Stimulated activated effector memory CD8-positive, alpha-beta T cell treated with anti-CD3 and anti-CD28 coated beads, Interleukin-12 subunit alpha, Interleukin-12 subunit beta, amount 100 ng/mL, for 72 hours (primary cell): ENCODE measurements around the gene INSIG2.
"Not testable (repeated sequence)": the region's sequence is repeated elsewhere in the genome, so short reads cannot be mapped to it uniquely, and the experiment has no call there.

Experiments
- ATAC-seq: fragments of 150-1000 bp; cut with Tn5 transposase; 2 replicates; pipeline ENCODE4 v1.10.0; 2021
- DNase-seq, 2 donors: peaks; one replicate each; pipeline ENCODE4 v3.0.0; 2021 to 2022; ENCODE audit warnings: low spot score in 2 of 2
- H3K27ac Mint-ChIP-seq: one replicate; pipeline ENCODE4 v1.8.0; 2022; ENCODE audit warnings: mild to moderate bottlenecking, mixed read lengths
- H3K36me3 Mint-ChIP-seq: one replicate; pipeline ENCODE4 v1.8.0; 2022; ENCODE audit warnings: mild to moderate bottlenecking, mixed read lengths
- H3K4me1 Mint-ChIP-seq: one replicate; pipeline ENCODE4 v1.8.0; 2022; ENCODE audit warnings: mixed read lengths
- H3K4me3 Mint-ChIP-seq: one replicate; pipeline ENCODE4 v1.8.0; 2022; ENCODE audit warnings: mild to moderate bottlenecking, mixed read lengths
- H3K9me3 Mint-ChIP-seq: one replicate; pipeline ENCODE4 v1.8.0; 2022; ENCODE audit warnings: mixed read lengths

INSIG2 gene

DNA sequence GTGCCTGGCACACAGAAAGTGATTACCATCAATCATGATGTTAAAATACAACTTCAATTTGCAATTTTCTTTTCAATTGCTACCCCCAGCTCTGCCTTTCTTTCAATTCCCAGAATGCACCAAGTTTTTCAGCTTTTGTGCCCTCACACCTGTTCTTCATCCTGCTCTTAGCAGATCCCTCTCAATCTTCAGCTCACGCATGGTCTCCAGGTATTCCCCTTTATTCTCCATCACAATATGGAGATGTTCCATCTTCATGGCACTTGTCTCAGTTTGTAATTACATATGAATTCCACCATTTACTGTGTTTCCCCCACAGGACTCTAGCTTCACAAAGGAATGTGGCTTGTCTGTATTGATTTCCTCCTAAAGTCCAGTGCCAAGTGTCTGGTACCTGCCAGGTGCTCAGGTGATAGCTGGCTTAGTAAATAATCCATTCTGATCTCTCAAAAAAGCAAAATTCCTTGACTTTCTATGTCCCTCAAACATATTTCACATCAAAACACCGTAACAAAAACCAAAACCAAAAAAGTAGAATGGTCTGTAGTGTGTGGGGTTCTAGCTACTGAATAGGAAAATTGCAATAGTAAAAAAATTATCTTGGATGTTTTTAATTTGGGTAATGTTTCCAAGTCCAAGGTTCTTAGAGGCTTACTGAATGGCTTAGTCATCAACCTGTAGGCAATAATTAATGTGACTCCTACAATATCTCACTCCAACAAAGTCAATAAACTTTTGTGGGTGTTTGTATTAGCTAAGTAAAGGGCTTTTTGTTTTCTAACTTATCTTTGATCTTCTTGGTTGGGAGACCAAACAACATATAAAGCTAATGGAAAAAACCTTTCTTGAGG lies 2.9 kb upstream of the INSIG2 start:
- no peak for DNase-seq
- ATAC-seq = no peak
- H3K4me3 Mint-ChIP-seq = no peak overlapping the region
- H3K9me3 Mint-ChIP-seq = no peaks in the 10 kb centered on the region
- H3K36me3 Mint-ChIP-seq = peaks cover 16% of the 10 kb centered on the region
- H3K27ac Mint-ChIP-seq = no peak overlapping the region
- no peaks in the 10 kb centered on the region for H3K4me1 Mint-ChIP-seq

DNA sequence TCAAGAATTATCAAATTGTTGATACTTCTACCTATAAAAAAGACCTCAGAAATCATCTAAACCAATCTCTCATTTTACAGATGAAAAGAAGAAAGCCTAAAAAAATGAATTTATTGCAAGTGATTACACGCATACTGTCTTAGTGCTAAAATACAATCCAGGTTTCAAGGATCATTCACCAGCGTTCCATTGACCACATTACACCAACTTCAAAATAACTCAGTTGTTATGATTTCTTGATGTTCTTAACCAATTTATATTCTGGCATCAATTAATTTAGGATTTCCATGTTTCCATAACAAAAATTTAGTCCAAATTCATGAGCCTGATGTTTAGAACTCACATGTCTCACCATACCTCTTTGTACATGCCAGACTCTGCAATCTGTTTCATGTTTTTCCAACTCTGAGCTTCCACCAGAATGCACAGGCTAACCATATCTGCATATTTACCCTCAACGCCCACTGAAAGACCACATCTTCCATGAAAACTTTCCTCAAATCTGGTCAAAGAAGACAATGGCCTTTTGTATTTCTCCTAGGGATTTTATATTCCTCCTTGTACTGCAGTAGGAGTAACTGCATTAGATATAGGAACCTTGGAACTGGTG lies 2.1 kb upstream of the INSIG2 start:
- DNase-seq (no peak), ATAC-seq (no peak)
- H3K36me3 Mint-ChIP-seq = peaks cover 19% of the 10 kb centered on the region
- no peak overlapping the region for H3K27ac Mint-ChIP-seq
- H3K4me3 Mint-ChIP-seq = no peak overlapping the region
- no peaks in the 10 kb centered on the region for H3K4me1 Mint-ChIP-seq
- no peaks in the 10 kb centered on the region for H3K9me3 Mint-ChIP-seq

DNA sequence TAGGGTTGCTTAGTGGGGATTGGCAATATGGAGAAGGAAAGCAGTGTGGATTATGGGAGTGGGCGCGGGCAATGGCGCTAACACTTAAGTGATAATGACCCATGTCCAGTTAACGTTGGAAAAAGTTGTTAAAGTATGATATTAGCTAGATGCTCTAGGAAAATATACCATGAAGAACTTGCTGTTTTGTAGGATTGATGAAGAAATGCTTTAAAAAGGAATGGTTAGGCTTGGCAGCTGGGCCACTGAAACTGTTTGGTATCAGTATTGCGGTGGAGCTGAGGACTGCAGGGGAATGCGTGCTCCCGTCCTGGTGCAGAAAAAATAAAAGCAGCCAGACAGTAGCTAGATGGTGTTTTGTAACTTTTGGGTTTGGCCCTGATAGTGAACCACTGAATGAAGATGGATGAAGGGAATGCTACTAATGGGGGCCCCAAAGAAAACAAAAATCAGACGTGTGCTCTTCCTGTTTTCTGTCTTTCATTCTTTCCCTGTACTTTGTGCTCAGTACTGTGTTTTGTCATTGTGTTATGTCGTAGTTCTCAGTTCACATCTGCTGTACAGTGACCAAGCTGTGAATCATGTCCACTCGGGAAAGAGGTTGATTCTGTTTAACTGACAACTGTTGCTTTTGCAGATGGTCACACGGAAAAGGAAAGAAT lies 999 bp downstream of the INSIG2 start:
- Mint-ChIP-seq H3K9me3 (no peaks in the 10 kb centered on the region), H3K36me3 (peaks cover 26% of the 10 kb centered on the region), H3K4me1 (peaks cover 7% of the 10 kb centered on the region), H3K4me3 (peak overlapping the region; percentile 86), H3K27ac (no peak overlapping the region)
- DNase-seq = peak; percentile 2 to 54
- ATAC-seq = peak; percentile 58

DNA sequence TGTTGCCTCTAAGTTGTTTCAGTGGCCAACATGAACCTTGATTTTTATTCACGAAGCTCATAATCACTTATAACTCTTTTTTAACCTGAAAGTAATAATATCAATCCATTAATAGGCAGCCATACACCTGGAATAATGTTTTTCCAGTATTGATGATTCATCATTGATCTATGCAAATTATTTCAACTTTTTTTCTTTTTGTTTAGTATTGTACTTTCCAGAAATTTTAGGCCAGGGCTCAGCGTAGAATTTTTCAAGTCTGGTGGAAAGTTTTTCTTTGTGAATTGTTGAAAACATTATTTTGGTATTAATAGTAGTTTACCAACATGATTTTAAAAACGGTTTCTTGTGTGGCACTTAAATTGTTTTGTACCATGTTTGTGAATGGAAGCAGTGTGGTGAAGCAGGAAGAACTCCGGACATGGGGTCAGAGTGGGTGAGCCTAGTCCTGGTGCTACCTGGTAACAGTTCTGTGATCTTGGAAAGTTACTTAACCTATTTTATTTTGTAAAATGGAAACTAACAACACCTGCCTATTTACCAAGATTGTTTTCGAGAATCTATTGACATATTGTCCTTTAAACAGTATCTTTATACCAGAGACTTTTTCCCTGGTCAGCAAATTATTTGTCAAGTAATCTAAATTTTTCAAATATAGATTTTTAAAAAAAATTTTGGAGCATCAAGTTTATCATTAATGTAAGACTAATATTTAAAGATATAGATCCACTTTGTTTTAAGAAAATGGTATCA lies 2.3 kb downstream of the INSIG2 start:
- ATAC-seq (no peak), DNase-seq (no peak)
- Mint-ChIP-seq H3K27ac (no peak overlapping the region), H3K9me3 (no peaks in the 10 kb centered on the region), H3K4me3 (peak overlapping the region; percentile 86), H3K36me3 (peaks cover 39% of the 10 kb centered on the region), H3K4me1 (peaks cover 10% of the 10 kb centered on the region)

DNA sequence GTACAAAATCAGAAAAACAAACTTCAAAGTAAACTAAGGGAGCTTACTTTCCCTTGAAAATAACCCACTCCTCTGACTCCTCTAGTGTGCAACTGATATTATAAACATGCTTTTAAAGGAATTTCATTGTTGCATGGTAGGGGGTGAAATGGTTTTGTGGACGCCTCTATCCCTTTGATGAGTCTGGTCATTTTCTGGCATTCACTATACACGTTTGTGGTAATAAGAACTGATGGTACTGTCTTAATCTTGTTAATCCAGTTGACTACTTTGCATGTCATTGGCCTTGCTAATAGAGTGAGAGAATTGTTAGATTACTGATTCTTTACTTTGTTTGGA lies 2.8 kb downstream of the INSIG2 start:
- Mint-ChIP-seq H3K9me3 (no peaks in the 10 kb centered on the region), H3K4me1 (peaks cover 14% of the 10 kb centered on the region), H3K4me3 (no peak overlapping the region), H3K36me3 (peaks cover 44% of the 10 kb centered on the region), H3K27ac (no peak overlapping the region)
- DNase-seq (no peak), ATAC-seq (no peak)

DNA sequence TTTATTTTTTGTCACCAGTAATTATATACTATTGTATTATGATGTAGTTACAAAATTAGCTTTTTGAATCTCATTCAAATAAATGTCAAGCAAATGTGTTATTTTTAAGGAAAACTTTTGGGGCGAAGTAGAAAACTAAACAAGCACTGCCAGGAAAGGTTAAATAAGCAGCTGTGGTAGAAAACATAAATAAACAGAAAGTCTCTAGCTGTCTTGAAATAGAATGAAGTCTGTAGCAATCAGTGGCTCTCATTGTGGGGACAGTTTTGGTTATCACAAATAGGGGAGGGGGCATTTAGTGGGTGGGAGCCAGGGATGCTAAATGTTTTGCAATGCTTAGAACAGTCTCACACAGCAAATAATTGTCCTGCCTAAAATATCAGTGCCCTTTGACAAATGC lies 3.4 kb downstream of the INSIG2 start:
- peaks cover 50% of the 10 kb centered on the region for H3K36me3 Mint-ChIP-seq
- H3K27ac Mint-ChIP-seq = no peak overlapping the region
- H3K4me3 Mint-ChIP-seq = no peak overlapping the region
- H3K4me1 Mint-ChIP-seq = peaks cover 14% of the 10 kb centered on the region
- ATAC-seq (no peak), DNase-seq (no peak)
- H3K9me3 Mint-ChIP-seq = no peaks in the 10 kb centered on the region

DNA sequence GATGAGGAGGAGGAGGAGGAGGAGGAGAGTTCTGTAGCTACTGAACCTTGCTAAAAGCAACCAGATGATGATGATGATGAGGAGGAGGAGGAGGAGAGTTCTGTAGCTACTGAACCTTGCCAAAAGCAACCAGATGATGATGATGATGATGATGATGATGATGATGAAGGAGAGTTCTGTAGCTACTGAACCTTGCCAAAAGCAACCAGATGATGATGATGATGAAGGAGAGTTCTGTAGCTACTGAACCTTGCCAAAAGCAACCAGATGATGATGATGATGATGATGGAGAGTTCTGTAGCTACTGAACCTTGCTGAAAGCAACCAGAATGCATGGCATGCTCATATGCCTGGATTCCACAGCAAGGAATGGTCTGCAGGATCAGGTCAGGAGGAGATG lies 5.8 kb downstream of the INSIG2 start:
- H3K4me3 Mint-ChIP-seq = peak overlapping the region; percentile 16
- not testable (repeated sequence) for DNase-seq, ATAC-seq, H3K9me3 Mint-ChIP-seq, H3K27ac Mint-ChIP-seq
- H3K36me3 Mint-ChIP-seq = peaks cover 63% of the 10 kb centered on the region
- H3K4me1 Mint-ChIP-seq = peaks cover 29% of the 10 kb centered on the region

DNA sequence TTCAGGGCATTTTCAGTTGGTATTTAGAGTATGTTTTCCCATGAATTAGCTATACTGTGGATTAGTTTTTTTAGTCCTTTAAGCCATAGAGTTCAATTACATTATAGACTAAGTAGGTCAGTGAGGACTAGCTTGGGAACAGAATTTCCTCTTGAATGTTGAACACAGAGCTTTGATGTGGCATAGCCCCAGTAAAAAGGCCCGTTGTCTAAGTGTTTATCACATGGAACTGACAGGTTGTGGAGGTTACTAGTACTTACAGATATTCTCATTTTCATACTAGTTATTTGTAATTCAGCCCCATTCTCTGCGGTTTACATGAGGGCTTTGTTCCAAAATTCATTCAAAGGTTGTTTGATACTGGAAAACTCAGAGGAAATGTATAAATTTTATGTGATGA lies 6.2 kb downstream of the INSIG2 start:
- Mint-ChIP-seq H3K27ac (no peak overlapping the region), H3K4me3 (peak overlapping the region; percentile 16), H3K9me3 (no peaks in the 10 kb centered on the region), H3K36me3 (peaks cover 67% of the 10 kb centered on the region), H3K4me1 (peaks cover 31% of the 10 kb centered on the region)
- peak; percentile 40 for ATAC-seq
- DNase-seq = no peak

DNA sequence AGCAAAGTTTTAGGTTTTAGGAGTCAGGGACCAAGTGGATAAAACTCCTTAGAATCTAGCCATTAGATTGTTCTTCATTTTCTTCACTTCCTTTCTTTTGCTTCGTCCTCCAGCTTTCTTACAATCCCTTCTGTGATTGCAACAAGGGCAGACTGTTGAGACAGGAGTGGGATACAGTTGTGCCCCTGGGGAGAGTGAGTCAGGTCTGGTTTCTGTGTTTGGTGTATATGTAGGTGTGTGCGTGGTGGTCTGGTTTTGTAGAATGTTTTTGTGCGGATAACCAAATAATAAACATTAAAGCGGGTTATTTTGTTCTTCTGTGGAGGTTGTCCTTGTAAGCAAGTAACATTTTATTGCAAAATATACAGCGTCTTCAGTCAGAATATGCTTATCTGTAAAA lies 7.3 kb downstream of the INSIG2 start:
- H3K9me3 Mint-ChIP-seq = no peaks in the 10 kb centered on the region
- H3K4me1 Mint-ChIP-seq = peaks cover 42% of the 10 kb centered on the region
- DNase-seq (no peak), ATAC-seq (peak; percentile 65)
- H3K27ac Mint-ChIP-seq = no peak overlapping the region
- peaks cover 71% of the 10 kb centered on the region for H3K36me3 Mint-ChIP-seq
- H3K4me3 Mint-ChIP-seq = peak overlapping the region; percentile 16

DNA sequence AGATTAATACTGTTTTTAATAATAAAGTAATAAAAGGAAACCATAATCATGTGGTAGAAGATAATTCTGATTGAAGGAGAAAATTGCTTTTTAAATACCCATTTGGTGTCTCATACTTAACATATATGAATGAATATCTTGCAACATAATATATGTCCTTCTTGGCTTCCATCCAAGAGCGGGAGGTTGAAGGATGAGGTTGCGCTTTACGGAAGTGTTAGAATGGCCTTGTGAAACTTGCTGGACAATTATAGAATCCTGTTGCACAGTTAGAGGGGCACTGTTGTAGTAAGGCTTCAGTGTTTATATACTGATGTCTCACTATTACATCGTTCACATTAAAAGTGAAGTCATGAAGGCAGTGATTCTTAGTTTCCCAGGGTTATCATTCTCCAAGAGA lies 9.4 kb downstream of the INSIG2 start:
- Mint-ChIP-seq H3K4me3 (no peak overlapping the region), H3K27ac (peak overlapping the region; percentile 24), H3K4me1 (peaks cover 52% of the 10 kb centered on the region), H3K9me3 (no peaks in the 10 kb centered on the region), H3K36me3 (peaks cover 86% of the 10 kb centered on the region)
- no peak for DNase-seq
- no peak for ATAC-seq

DNA sequence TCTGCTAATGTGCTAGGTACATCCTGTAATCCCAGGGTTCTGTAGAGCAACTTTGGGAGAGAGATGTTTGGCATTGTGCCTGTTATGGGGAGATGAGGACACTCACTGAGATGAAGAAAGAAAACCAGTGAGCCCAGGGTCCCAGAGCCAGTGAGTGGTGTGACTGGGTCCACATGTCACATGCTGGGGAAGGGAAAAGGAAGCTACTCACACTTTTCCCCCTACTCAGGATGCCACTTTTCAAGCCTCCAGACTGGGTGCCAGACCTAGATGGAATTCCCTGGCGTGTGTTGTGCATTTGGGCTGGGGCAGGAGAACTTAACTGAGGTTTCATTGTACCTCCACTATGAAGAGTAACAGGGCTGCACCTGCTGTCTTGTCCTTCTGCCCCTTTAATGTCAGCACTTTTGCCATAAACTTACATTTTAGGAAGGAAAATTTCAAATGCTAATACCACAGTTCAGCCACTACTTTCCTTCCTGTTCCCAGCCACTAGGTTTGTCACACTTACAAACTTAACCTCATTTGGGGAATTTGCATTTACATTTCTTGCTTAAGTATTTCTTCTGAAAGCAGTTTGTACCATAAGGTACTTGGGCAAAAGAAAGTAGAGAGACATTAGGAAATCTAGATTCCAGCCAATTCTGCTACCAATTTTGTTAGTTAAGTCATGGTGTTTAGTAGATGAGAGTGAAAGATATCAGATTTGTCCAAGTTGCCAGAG lies 10.2 kb downstream of the INSIG2 start:
- Mint-ChIP-seq H3K27ac (peak overlapping the region; percentile 24), H3K36me3 (peaks cover 93% of the 10 kb centered on the region), H3K9me3 (no peaks in the 10 kb centered on the region), H3K4me3 (no peak overlapping the region), H3K4me1 (peaks cover 55% of the 10 kb centered on the region)
- no peak for DNase-seq
- ATAC-seq = no peak

DNA sequence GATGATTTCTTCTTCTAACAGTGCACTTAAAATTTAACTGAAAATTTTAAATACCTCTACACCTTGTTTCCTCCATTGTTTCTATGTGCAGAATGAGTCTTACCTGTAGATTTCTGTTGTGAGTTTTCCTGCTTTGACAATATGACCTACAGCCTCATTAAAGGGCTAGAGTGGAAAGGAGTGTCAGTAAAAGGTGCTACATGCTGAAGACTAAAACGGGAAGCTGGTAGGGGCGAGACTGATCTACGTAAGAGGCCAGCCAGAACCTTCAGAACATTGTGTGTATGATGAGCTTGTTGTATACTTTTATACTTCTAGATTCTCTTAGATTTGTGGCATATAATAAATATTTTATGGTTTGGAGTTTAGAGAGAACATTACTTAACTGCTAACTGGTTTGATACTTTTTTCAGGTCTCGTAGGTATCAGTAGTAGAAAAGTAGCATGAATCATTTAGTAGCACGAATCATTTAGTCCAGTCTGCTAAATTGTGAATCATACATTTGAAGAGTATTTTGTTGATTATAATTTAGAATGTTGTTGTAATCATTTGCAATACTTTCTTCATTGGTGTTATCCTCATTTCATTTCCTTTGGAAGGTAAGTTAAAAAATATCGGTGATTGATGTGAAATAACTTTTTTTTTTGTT lies 14.3 kb downstream of the INSIG2 start:
- Mint-ChIP-seq H3K9me3 (no peaks in the 10 kb centered on the region), H3K27ac (peak overlapping the region; percentile 26), H3K4me1 (peaks cover 57% of the 10 kb centered on the region), H3K36me3 (peaks cover 100% of the 10 kb centered on the region), H3K4me3 (no peak overlapping the region)
- DNase-seq (no peak), ATAC-seq (peak; percentile 77)

DNA sequence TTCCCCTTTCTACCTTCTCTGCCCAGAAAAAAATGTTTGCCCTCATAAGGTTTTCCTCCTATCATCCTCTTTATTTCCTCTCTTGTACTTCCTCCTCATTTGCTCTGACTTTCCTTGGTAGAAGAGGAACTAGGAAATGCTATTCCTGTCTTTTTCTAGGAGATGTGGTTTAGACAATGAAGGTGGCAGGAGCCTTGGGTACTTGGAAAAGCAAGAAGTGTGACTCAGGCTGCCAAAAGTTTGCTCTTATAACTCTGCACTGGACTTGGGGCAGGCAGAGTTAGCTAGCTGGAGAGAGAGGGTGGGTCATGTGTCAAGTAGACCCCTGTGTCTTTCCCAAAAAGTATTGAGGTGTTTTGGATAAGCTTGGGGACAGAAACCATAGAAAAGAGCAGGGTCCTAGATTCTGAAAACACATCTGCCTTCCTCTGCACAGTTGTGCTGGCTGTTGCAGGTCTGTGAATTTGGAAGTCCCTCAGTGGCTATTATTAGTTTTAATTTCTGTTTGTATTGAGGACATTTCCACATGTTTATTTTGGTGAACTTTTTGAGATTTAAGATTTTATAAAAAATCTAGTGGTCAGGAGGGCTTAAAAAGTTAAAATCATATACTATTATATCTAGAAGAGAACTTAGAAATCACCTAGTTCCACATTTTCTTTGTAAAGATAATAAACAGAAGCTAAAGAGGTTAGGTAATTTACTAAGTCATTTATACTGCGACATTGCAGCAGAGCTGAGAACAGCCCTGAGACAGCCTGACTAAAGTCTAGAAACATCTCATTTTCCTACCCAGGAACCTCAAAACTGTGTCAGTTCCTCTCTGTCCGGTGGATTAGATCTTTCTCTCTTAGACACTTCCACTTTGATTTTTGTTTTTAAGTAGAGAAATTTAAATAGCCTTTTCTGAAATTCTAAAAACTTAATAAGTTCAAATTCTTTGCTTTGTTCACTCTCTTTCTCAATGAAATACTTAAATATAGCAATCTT lies 16.0 kb downstream of the INSIG2 start:
- no peaks in the 10 kb centered on the region for H3K9me3 Mint-ChIP-seq
- H3K27ac Mint-ChIP-seq = no peak overlapping the region
- peak; percentile 93 for ATAC-seq
- DNase-seq = no peak
- peak overlapping the region; percentile 39 for H3K4me3 Mint-ChIP-seq
- H3K4me1 Mint-ChIP-seq = peaks cover 41% of the 10 kb centered on the region
- peaks cover 100% of the 10 kb centered on the region for H3K36me3 Mint-ChIP-seq
